ENCODE results near the gene BBS9.

GRCh38 chr7:33298848-33299247, 169.5 kb downstream of the BBS9 start:
- TF ChIP-seq CTCF (IDR thresholded peaks at IDR 0.05) (no peak), POLR2A (IDR thresholded peaks at IDR 0.05) (no peak)

Measured in testis (tissue), 2 donors.